CD4-positive, alpha-beta T cell treated with Interleukin-17A for 4 hours (primary cell): ENCODE measurements around the gene AIMP1.
"Not testable (repeated sequence)": the region's sequence is repeated elsewhere in the genome, so short reads cannot be mapped to it uniquely, and the experiment has no call there.

ENCODE experiments used
- DNase-seq: peaks from one replicate; pipeline ENCODE4 v3.0.0-alpha.2; 2020; ENCODE audit warnings: mixed read lengths

The AIMP1 gene

GRCh38 chr4:106358899-106359298 lies 42.5 kb downstream of the AIMP1 start:
- no peak for DNase-seq

- DNase-seq, result no peak
These were observed 45.9 kb downstream of the AIMP1 start for GRCh38 chr4:106362086-106362825.

- no peak for DNase-seq
These were observed 47.9 kb downstream of the AIMP1 start for GRCh38 chr4:106364282-106364681.

GRCh38 chr4:106365613-106366012 lies 49.3 kb downstream of the AIMP1 start:
- no peak for DNase-seq

- DNase-seq, result no peak
These were observed 49.7 kb downstream of the AIMP1 start for GRCh38 chr4:106366026-106366425.

- DNase-seq, result no peak
These were observed 50.7 kb downstream of the AIMP1 start for GRCh38 chr4:106367072-106367471.

- no peak for DNase-seq
These were observed 52.3 kb downstream of the AIMP1 start, which contains the start of gene GIMD1 for GRCh38 chr4:106368678-106369077. GIMD1 (minus strand) TSS chr4:106368778; CDS start chr4:106367435, 1,343 bp downstream.

- no peak for DNase-seq
These were observed 53.2 kb downstream of the AIMP1 start for GRCh38 chr4:106369456-106370060.

- no peak for DNase-seq
These were observed 53.9 kb downstream of the AIMP1 start for GRCh38 chr4:106370214-106370613.

GRCh38 chr4:106371161-106371560 lies 54.8 kb downstream of the AIMP1 start:
- no peak for DNase-seq

- no peak for DNase-seq
These were observed 56.7 kb downstream of the AIMP1 start for GRCh38 chr4:106373026-106373425.

GRCh38 chr4:106380179-106380578 lies 63.8 kb downstream of the AIMP1 start:
- no peak for DNase-seq

GRCh38 chr4:106384878-106385277 lies 68.5 kb downstream of the AIMP1 start:
- no peak for DNase-seq

- DNase-seq, result no peak
These were observed 69.6 kb downstream of the AIMP1 start for GRCh38 chr4:106385853-106386393.

GRCh38 chr4:106395582-106395981 lies 79.2 kb downstream of the AIMP1 start:
- no peak for DNase-seq

- DNase-seq, result not testable (repeated sequence)
These were observed 82.5 kb downstream of the AIMP1 start for GRCh38 chr4:106398898-106399297.
